ENCODE results near the gene DIAPH2.

The DIAPH2 gene

GRCh38 chrX:96957718-96958117 lies 273.1 kb downstream of the DIAPH2 start:
- DNase-seq (ENCODE audit: low read depth, low spot score), result no peak

DNA sequence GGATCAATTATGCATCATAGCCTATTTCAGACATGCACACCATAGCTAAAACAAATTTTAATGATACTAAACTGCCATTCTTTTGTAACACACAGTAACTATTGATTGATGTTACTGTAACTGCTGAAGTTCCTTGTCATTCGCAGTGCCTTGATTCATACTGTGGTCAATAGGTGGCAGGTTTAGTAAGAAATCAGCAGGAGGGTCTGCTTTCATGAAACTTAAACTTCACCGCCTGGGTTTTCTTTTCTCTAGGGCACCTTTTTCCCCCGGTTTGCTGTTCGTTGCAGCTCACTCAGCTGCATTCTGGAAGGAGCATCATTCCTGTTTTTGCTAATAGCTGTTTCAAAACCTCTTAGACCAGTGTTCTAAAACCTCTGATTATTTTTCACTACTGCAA lies 287.2 kb downstream of the DIAPH2 start:
- no peak for DNase-seq (ENCODE audit: low read depth, low spot score)

GRCh38 chrX:96978906-96979305 lies 294.3 kb downstream of the DIAPH2 start:
- DNase-seq (ENCODE audit: low read depth, low spot score), result no peak

- no peak for DNase-seq (ENCODE audit: low read depth, low spot score)
Observed at GRCh38 chrX:96979766-96980165, 295.1 kb downstream of the DIAPH2 start.

- no peak for DNase-seq (ENCODE audit: low read depth, low spot score)
Observed at GRCh38 chrX:96982161-96982560, 297.5 kb downstream of the DIAPH2 start.

- DNase-seq (ENCODE audit: low read depth, low spot score), result no peak
Observed at GRCh38 chrX:96984538-96984937, 299.9 kb downstream of the DIAPH2 start.

DNA sequence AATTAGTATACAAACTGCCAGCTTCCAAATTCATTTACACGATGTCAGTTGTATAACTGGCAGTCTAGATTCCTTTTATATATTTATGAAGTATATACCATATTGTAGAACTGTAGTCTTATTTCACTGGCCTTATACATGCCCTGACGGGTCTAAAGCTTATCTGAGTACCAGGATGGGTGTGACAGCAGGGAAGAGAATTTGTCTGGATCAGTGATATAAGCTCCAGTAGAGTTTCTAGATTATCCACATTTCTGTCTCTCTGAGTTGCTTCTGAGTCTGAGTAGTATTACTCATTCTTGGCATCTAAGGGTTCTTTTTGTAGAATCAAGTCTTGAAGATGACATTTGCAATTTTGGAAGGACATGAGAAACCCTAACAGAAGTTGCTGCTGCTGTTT lies 300.4 kb downstream of the DIAPH2 start:
- DNase-seq (ENCODE audit: low read depth, low spot score), result no peak

DNA sequence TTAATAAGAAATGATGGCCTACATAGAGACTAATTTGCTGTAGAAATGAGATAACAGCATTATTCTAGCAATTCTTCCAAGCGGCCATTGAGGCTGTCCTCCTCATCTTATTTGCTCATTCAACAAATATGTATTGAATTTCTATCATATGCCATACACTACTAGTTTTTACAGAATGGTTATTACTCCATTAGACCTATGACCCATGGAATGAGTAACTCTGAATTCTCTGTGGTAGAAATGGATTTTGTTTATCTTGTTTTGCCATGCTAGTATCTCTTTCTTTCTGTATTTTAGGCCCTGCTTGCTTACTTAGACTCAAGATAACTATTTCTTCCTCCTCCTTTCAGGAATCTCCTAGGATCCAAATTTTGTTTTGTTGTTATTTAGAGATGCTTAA lies 302.6 kb downstream of the DIAPH2 start:
- DNase-seq (ENCODE audit: low read depth, low spot score), result no peak

GRCh38 chrX:96989830-96990571 lies 305.4 kb downstream of the DIAPH2 start:
- DNase-seq (ENCODE audit: low read depth, low spot score), result no peak

DNA sequence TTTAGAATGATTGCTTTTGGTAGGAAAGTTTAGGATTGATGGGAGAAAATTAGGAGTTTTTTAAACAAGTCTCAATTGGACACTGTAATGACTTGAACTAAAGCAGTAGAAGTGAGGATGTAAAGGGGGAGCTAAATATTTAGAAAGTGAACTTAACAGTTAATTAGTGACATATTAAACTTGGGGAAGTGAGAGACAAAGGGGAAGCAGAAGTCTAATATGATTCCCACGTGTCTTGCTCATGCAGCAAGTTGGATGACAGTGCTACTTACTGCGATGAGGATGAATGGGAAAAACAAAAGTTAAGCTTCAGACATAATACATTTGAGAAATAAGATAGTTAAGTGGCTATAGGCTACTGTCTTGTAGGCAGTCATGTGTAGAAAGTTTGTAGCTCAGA lies 309.5 kb downstream of the DIAPH2 start:
- DNase-seq (ENCODE audit: low read depth, low spot score), result no peak

- no peak for DNase-seq (ENCODE audit: low read depth, low spot score)
Observed at GRCh38 chrX:96997196-96997595, 312.6 kb downstream of the DIAPH2 start.

DNA sequence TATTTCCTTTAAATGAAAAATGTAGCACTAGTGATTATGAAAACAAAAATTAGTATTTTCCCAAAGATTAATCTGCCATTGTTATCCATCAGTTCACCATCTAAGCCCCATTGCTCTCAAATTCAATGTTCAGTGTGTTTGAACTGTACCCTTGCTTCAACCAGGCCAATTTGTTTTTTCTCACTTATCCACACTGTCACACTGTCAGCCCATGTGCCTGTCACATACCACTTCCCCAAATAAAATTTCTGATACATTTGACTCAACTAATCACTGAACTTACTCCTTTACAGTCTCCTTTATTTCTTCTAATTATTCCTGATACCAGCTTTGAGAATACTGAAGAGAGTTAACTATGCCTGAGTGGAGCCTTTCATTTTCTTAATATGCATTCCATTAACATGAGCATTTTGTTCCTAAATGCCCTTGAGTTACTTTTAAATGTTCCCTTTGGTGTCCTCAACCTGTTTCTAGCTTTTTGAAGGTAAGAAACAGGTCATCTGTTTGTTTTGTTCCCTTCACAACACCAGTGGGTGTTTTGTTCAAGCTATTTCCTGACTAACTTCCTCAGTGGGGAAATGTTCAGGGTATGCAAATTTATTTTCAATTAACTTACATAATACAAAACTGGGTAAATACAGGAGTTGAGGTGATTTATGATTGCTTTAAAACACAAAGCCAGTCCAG lies 316.2 kb downstream of the DIAPH2 start:
- no peak for DNase-seq (ENCODE audit: low read depth, low spot score)

DNA sequence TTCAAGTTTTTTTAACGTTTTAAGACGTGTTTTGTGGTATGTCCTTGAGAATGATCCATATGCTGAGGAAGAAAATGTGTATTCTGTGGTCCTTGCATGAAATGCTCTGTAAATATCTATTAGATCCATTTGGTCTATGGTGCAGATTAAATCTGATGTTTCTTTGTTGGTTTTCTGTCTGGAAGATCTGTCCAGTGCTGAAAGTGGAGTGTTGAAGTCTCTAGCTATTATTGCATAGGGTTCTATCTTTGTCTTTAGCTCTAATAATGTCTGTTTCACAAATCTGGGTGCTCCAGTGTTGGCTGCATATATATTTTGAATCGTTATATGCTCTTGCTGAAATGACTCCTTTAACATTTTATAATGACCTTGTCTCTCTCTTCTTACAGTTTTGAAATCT lies 321.5 kb downstream of the DIAPH2 start:
- no peak for DNase-seq (ENCODE audit: low read depth, low spot score)

DNA sequence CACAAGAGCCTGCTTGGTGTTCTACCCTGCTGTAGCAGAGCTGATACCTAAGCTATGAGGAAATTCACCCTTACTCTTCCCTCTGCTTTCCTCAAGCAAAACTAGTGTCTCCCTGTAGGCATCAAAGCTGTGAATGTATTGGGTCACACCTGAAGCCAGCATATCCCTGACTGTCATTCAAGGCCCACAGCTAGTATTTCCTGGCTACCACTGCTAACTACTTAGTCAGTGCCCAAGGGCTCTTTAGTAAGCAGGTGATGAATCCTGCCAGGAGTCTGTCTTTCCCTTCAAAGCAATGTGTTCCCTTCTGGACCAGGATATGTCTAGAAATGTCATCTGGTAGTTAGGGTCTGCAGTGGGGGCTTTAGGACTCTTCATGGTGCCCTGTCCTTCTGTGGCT lies 324.7 kb downstream of the DIAPH2 start:
- no peak for DNase-seq (ENCODE audit: low read depth, low spot score)

DNA sequence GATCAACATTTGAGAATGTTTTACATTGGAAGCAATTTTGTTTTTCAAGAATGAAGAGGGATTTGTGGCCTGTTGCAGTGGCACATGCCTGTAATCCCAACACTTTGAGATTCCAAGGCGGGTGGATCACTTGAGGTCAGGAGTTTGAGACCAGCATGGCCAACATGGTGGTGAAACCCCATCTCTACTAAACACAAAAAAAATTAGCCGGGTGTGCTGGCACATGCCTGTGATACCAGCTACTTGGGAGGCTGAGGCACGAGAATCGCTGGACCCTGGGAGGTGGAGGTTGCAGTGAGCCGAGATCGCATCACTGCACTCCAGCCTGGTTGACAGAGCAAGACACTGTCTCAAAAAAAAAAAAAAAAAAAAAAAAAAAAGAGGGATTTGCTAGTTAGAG lies 326.9 kb downstream of the DIAPH2 start:
- DNase-seq (ENCODE audit: low read depth, low spot score), result no peak

GRCh38 chrX:97016106-97016505 lies 331.5 kb downstream of the DIAPH2 start:
- no peak for DNase-seq (ENCODE audit: low read depth, low spot score)

- no peak for DNase-seq (ENCODE audit: low read depth, low spot score)
Observed at GRCh38 chrX:97021680-97022079, 337.0 kb downstream of the DIAPH2 start.

GRCh38 chrX:97026406-97026805 lies 341.8 kb downstream of the DIAPH2 start:
- DNase-seq (ENCODE audit: low read depth, low spot score), result no peak

GRCh38 chrX:97027384-97027922 lies 342.8 kb downstream of the DIAPH2 start:
- no peak for DNase-seq (ENCODE audit: low read depth, low spot score)

DNA sequence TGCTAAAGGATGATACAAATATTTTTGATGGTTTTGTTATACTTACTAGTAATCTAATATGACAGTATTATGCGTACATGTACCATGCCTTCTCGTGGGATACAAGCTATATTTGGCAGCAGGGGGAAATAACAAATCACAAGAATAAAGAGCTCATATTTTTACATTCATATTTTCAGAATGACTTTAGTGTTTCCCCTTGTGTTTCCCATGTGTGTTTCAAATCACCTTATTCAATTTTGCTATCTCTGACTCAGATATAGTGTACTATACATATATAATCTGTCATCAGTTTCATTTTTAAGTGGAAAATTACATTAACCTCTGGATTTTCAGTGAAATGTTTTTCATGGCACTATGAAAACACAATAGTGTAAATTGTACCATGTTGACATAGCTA lies 345.8 kb downstream of the DIAPH2 start:
- no peak for DNase-seq (ENCODE audit: low read depth, low spot score)

DNA sequence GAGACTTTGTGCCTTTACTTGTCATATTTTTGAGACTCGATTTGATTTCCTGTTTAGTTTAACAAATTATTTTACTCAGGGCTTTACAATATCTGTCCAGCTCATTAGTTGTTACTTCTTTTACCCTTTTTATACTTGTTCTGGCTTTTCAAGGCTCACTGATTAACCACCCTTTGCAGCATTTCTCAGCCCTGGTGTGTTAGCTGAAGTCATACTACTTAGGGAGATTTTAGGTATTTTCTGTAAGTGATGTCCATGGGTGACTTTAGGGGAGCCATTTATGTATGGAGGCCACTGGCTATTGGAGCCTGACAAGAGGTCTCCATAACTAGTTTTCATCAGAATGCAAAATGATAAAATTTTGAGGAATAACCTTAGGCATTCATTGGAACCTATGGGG lies 346.3 kb downstream of the DIAPH2 start:
- no peak for DNase-seq (ENCODE audit: low read depth, low spot score)

DNA sequence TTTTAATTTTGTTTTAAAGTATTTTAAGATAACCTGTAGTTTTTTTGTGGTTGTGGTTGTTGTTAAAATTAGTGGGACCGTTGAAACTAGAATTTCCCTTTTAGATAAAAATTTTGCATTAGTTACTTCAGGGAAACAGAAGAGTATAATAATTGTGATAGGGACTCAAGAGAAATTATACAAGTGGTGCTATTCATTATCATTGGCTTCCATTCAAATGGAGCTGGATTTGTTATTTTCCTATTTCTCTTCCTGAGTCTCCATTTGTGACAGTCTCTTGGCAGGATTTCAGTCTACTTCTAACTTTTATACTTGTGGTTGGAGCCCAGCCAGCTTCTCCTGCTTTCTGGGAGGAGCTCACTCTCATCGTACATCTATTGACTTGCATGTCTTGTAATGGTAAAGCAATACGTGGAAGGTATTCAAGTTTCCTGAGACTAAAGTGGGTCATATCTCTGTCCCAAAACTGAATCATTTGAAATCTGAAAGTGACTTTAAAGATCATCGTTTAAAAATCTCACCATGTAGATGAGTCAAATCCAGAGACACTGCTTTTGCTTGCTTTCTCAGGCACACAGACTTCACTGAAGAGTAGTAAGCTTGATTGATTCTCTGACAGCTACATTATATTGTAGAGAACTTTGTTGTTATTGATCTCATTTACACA lies 354.9 kb downstream of the DIAPH2 start:
- no peak for DNase-seq (ENCODE audit: low read depth, low spot score)

- DNase-seq (ENCODE audit: low read depth, low spot score), result no peak
Observed at GRCh38 chrX:97045470-97045869, 360.8 kb downstream of the DIAPH2 start.

Data from activated CD4-positive, CD25-positive, alpha-beta regulatory T cell treated with anti-CD3 and anti-CD28 coated beads, Interleukin-2, amount 50 U/mL, for 16 hours (primary cell).